GM23338 (cell line): ENCODE results near the gene CAPZB. TPM values are rescaled to one million over a fixed set of nuclear protein-coding genes. Genes with fewer than 3 reads are reported as not detected.

Experiments
- ATAC-seq: fragments of 200-7000 bp; cut with Tn5 transposase; 3 replicates; pipeline ENCODE4 v1.9.1; 2020
- DNase-seq: peaks from one replicate; pipeline ENCODE4 v3.0.0-alpha.2; 2015; ENCODE audit warnings: low spot score
- H2AFZ ChIP-seq: fragments of 200-600 bp; sonication (generic); 2 replicates; pipeline ENCODE4 v1.8.0; 2016; ENCODE audit warnings: antibody characterized with exemption, mild to moderate bottlenecking, moderate library complexity
- H3F3A ChIP-seq: fragments of 200-600 bp; sonication (generic); replicated peaks from 2 replicates; pipeline ENCODE4 v1.8.0; 2017; ENCODE audit warnings: antibody characterized with exemption, mixed run types, low read depth
- H3K27ac ChIP-seq: fragments of 200-600 bp; sonication (generic); 2 replicates; pipeline ENCODE4 v1.6.1; 2016; ENCODE audit warnings: low read depth
- H3K27me3 ChIP-seq: fragments of 200-600 bp; sonication (generic); 2 replicates; pipeline ENCODE4 v1.8.0; 2016; ENCODE audit warnings: mild to moderate bottlenecking, mixed run types, moderate library complexity; ENCODE audit not compliant: insufficient read depth
- H3K36me3 ChIP-seq: fragments of 200-600 bp; sonication (generic); 2 replicates; pipeline ENCODE4 v1.8.0; 2016; ENCODE audit warnings: mild to moderate bottlenecking; ENCODE audit not compliant: insufficient read depth
- H3K4me1 ChIP-seq: fragments of 200-600 bp; sonication (generic); 2 replicates; pipeline ENCODE4 v1.8.0; 2016; ENCODE audit warnings: mild to moderate bottlenecking, moderate library complexity; ENCODE audit not compliant: insufficient read depth
- H3K4me2 ChIP-seq: fragments of 200-600 bp; sonication (generic); 2 replicates; pipeline ENCODE4 v1.7.1; 2017; ENCODE audit warnings: mixed run types
- H3K4me3 ChIP-seq: fragments of 200-600 bp; sonication (generic); 2 replicates; pipeline ENCODE4 v1.6.1; 2016; ENCODE audit warnings: mixed run types
- H3K79me2 ChIP-seq: fragments of 200-600 bp; sonication (generic); replicated peaks from 2 replicates; pipeline ENCODE4 v1.8.0; 2017; ENCODE audit warnings: mild to moderate bottlenecking; ENCODE audit not compliant: insufficient read depth
- H3K9me2 ChIP-seq: fragments of 200-600 bp; sonication (generic); 2 replicates; pipeline ENCODE4 v1.8.0; 2017; ENCODE audit not compliant: insufficient read depth
- H4K20me1 ChIP-seq: fragments of 200-600 bp; sonication (generic); replicated peaks from 2 replicates; pipeline ENCODE4 v1.8.0; 2017; ENCODE audit warnings: mild to moderate bottlenecking; ENCODE audit not compliant: insufficient read depth
- H3K27ac Mint-ChIP-seq: 2 replicates; pipeline ENCODE4 v1.8.0; 2020; ENCODE audit warnings: inconsistent platforms, mild to moderate bottlenecking, moderate library complexity, mixed read lengths
- H3K27me3 Mint-ChIP-seq: 3 replicates; pipeline ENCODE4 v1.8.0; 2022; ENCODE audit warnings: low read depth, mild to moderate bottlenecking, moderate library complexity, mixed read lengths, inconsistent platforms; ENCODE audit not compliant: insufficient read depth, poor library complexity
- H3K36me3 Mint-ChIP-seq: 3 replicates; pipeline ENCODE4 v1.8.0; 2021; ENCODE audit warnings: low read depth, mild to moderate bottlenecking, inconsistent platforms, moderate library complexity, mixed read lengths
- H3K4me1 Mint-ChIP-seq: 3 replicates; pipeline ENCODE4 v1.8.0; 2020; ENCODE audit warnings: mild to moderate bottlenecking, inconsistent platforms, mixed read lengths
- H3K4me3 Mint-ChIP-seq: 3 replicates; pipeline ENCODE4 v1.8.0; 2021; ENCODE audit warnings: moderate library complexity, mild to moderate bottlenecking, inconsistent platforms, mixed read lengths
- H3K9me3 Mint-ChIP-seq: 3 replicates; pipeline ENCODE4 v1.8.0; 2020; ENCODE audit warnings: moderate library complexity, mild to moderate bottlenecking, inconsistent platforms, mixed read lengths
- CREB1 ChIP-seq: fragments of 250-450 bp; sonication (Bioruptor Pico); IDR thresholded peaks from 2 replicates; pipeline ENCODE4 v1.5.0; 2020; ENCODE audit warnings: low read depth, mild to moderate bottlenecking, moderate library complexity
- CTCF ChIP-seq, 2 experiments: fragments of 200-600 bp in 1 of 2; sonication (generic) in 1 of 2; conservative IDR thresholded peaks; 2 replicates each; pipeline versions ENCODE4 v1.5.1 to v1.6.1; 2016 to 2017; ENCODE audit warnings: antibody characterized with exemption in 2 of 2, low read depth in 2 of 2, mild to moderate bottlenecking in 2 of 2, moderate library complexity in 1 of 2
- EZH2 ChIP-seq: fragments of 200-600 bp; sonication (generic); IDR thresholded peaks from one replicate; pipeline ENCODE4 v1.8.0; 2017; ENCODE audit warnings: antibody characterized with exemption, mild to moderate bottlenecking, low read depth; ENCODE audit not compliant: unreplicated experiment
- NANOG ChIP-seq: IDR thresholded peaks from 2 replicates; pipeline ENCODE4 v1.6.1; 2016; ENCODE audit warnings: antibody characterized with exemption, borderline replicate concordance
- POLR2AphosphoS5 ChIP-seq: IDR thresholded peaks from 2 replicates; pipeline ENCODE4 v1.6.1; 2016; ENCODE audit warnings: antibody characterized with exemption, low read depth
- STAT1 ChIP-seq: IDR thresholded peaks from one replicate; pipeline ENCODE4 v1.6.1; 2016; ENCODE audit warnings: antibody characterized with exemption; ENCODE audit not compliant: unreplicated experiment
- ZNF114 ChIP-seq: fragments of 250-450 bp; sonication (Bioruptor Pico); IDR thresholded peaks from 2 replicates; pipeline ENCODE4 v1.5.0; 2020; ENCODE audit warnings: mild to moderate bottlenecking, moderate library complexity
- polyA plus RNA-seq: library from polyadenylated mRNA; unstranded; fragments of >200 nt; fragmentation: Nextera tagmentation; extraction: Ambion mirVana; gene quantifications from 2 replicates; pipeline ENCODE4 v1.2.1, GENCODE V29; 2016
- total RNA-seq: library from RNA; depleted of rRNA; stranded (reverse); fragments of >200 nt; shearing (Covaris generic); gene quantifications from 2 replicates; pipeline ENCODE4 v1.2.3, GENCODE V29; 2014
- TF ChIP-seq, protein P1 (sequence below): IDR thresholded peaks from one replicate; pipeline ENCODE4 v1.6.1; 2018; ENCODE audit warnings: antibody characterized with exemption; ENCODE audit not compliant: unreplicated experiment

CAPZB gene
- total and polyA plus RNA-seq, 2 experiments from 2014 or later, result 195 to 348 TPM

DNA sequence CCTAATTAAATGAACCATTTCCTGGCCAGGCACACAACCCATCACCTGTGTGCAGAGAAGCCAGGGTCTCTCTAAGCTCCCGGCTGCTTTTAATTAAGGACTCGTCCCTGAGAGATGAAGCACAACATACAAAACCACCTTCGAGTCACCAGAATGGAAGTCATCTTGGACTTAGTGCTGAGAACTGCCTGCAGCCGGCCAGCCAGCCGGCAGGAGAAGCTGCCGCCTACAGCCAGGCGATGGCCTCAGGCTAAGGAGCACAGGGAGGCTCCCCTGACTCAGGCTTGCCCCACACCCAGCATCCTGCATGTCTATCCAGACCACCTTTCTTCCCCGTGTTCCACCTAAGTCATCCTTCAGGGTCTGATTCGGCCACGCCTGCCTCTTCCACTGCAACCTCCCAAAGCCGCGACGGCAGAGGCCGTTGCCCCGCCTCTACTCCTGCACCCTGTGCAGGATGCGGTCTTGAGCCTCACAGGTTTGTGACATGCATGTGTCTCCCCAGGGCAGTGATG lies 89.6 kb downstream of the CAPZB start:
- Mint-ChIP-seq H3K4me3 (no peak overlapping the region), H3K4me1 (peaks cover 47% of the 10 kb centered on the region), H3K36me3 (peaks cover 22% of the 10 kb centered on the region; the same call in 2 of the 3 replicates), H3K27me3 (peaks cover 15% of the 10 kb centered on the region), H3K27ac (0 out of 2 replicates have a peak overlapping the region, but pooled peaks have one; percentile 66), H3K9me3 (no peaks in the 10 kb centered on the region)
- Histone ChIP-seq H3K4me1 (peaks cover 16% of the 10 kb centered on the region), H3K27ac (peak overlapping the region; percentile 84; the same call in 1 of the 2 replicates), H3K4me3 (no peak overlapping the region), H4K20me1 (peaks cover 52% of the 10 kb centered on the region), H3K9me2 (no peaks in the 10 kb centered on the region), H3K36me3 (no peaks in the 10 kb centered on the region), H3K4me2 (no peak overlapping the region), H3K79me2 (peaks cover 99% of the 10 kb centered on the region), H3K27me3 (no peaks in the 10 kb centered on the region), H3F3A (0 out of 2 replicates have a peak, but pooled peaks cover 2% of the 10 kb centered on the region), H2AFZ (no peak overlapping the region)
- TF ChIP-seq CREB1 (CRISPR knock-in tag), result no peak
- TF ChIP-seq STAT1, result no peak
- no peak for TF ChIP-seq NANOG
- ATAC-seq (peak; percentile 28), DNase-seq (no peak)

DNA sequence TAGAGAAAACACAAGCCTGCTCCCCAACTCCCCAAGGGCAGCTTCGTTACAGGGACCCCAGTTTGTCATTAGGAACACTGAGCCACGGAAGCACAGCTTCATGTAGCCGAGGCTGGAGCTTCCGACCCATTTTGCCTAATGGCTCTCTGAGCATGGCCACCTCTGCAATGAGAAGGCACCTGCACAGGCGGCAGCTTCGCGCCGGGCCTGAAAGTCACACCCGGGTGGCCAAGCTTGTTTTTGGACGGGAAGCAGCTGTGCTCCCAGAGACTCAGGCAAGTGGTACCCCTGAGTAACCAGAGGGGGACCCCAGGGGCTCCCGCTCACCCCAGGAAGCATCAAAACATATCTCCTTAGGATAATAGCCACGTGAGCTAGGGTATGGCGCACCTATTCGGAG lies 92.3 kb downstream of the CAPZB start:
- Mint-ChIP-seq H3K27me3 (peaks cover 16% of the 10 kb centered on the region), H3K9me3 (no peaks in the 10 kb centered on the region), H3K4me3 (no peak overlapping the region), H3K4me1 (peaks cover 33% of the 10 kb centered on the region), H3K27ac (no peak overlapping the region), H3K36me3 (peaks cover 16% of the 10 kb centered on the region; the same call in 2 of the 3 replicates)
- Histone ChIP-seq H3K79me2 (peaks cover 99% of the 10 kb centered on the region), H3K27me3 (no peaks in the 10 kb centered on the region), H2AFZ (no peak overlapping the region), H3K36me3 (no peaks in the 10 kb centered on the region), H3F3A (0 out of 2 replicates have a peak, but pooled peaks cover 2% of the 10 kb centered on the region), H4K20me1 (peaks cover 65% of the 10 kb centered on the region), H3K9me2 (no peaks in the 10 kb centered on the region), H3K27ac (no peak overlapping the region), H3K4me1 (peaks cover 8% of the 10 kb centered on the region; the same call in 1 of the 2 replicates), H3K4me3 (no peak overlapping the region), H3K4me2 (no peak overlapping the region)
- no peak for DNase-seq
- TF ChIP-seq CREB1 (CRISPR knock-in tag), result no peak
- TF ChIP-seq ZNF114 (CRISPR knock-in tag), result no peak
- TF ChIP-seq CTCF (conservative IDR thresholded peaks at IDR 0.05; ENCODE audit: low read depth in 2 of 2), result no peak
- no peak for TF ChIP-seq STAT1
- no peak for TF ChIP-seq EZH2
- peak; percentile 8; the same call in 1 of the 3 replicates for ATAC-seq

DNA sequence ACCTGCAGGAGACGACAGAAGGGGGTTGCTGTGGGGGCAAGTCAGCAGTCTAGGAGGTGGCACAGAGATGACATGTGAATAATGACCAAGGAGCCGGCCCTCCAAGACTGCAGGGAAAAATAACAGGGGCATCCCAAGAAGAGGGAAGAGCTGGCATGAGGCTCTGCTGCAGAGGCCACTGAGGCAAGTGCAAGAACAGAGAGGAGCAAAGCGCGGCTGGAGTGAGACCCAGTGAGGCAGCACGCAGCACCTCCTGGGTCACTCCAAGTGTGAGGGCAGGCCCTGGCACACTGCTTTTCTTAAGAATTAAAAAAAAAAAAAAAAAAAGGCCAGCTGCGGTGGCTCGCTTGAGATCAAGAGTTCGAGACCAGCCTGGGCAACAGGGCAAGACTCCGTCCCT lies 93.1 kb downstream of the CAPZB start:
- Histone ChIP-seq H3F3A (0 out of 2 replicates have a peak, but pooled peaks cover 2% of the 10 kb centered on the region), H3K27ac (no peak overlapping the region; the same call in 1 of the 2 replicates), H3K27me3 (no peaks in the 10 kb centered on the region), H2AFZ (no peak overlapping the region), H4K20me1 (peaks cover 63% of the 10 kb centered on the region), H3K4me2 (no peak overlapping the region), H3K9me2 (no peaks in the 10 kb centered on the region), H3K79me2 (peaks cover 98% of the 10 kb centered on the region), H3K4me3 (no peak overlapping the region), H3K36me3 (no peaks in the 10 kb centered on the region), H3K4me1 (peaks cover 8% of the 10 kb centered on the region; the same call in 1 of the 2 replicates)
- peaks cover 33% of the 10 kb centered on the region for H3K4me1 Mint-ChIP-seq
- no peak for DNase-seq
- no peak for ATAC-seq
- peaks cover 9% of the 10 kb centered on the region; the same call in 1 of the 3 replicates for H3K36me3 Mint-ChIP-seq
- H3K9me3 Mint-ChIP-seq, result no peaks in the 10 kb centered on the region
- H3K4me3 Mint-ChIP-seq, result no peak overlapping the region
- peaks cover 19% of the 10 kb centered on the region for H3K27me3 Mint-ChIP-seq
- TF ChIP-seq ZNF114 (CRISPR knock-in tag), result no peak
- TF ChIP-seq, protein P1, sequence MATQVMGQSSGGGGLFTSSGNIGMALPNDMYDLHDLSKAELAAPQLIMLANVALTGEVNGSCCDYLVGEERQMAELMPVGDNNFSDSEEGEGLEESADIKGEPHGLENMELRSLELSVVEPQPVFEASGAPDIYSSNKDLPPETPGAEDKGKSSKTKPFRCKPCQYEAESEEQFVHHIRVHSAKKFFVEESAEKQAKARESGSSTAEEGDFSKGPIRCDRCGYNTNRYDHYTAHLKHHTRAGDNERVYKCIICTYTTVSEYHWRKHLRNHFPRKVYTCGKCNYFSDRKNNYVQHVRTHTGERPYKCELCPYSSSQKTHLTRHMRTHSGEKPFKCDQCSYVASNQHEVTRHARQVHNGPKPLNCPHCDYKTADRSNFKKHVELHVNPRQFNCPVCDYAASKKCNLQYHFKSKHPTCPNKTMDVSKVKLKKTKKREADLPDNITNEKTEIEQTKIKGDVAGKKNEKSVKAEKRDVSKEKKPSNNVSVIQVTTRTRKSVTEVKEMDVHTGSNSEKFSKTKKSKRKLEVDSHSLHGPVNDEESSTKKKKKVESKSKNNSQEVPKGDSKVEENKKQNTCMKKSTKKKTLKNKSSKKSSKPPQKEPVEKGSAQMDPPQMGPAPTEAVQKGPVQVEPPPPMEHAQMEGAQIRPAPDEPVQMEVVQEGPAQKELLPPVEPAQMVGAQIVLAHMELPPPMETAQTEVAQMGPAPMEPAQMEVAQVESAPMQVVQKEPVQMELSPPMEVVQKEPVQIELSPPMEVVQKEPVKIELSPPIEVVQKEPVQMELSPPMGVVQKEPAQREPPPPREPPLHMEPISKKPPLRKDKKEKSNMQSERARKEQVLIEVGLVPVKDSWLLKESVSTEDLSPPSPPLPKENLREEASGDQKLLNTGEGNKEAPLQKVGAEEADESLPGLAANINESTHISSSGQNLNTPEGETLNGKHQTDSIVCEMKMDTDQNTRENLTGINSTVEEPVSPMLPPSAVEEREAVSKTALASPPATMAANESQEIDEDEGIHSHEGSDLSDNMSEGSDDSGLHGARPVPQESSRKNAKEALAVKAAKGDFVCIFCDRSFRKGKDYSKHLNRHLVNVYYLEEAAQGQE, result no peak
- no peak for TF ChIP-seq POLR2AphosphoS5
- TF ChIP-seq CREB1 (CRISPR knock-in tag), result no peak
- peak overlapping the region; percentile 66 for H3K27ac Mint-ChIP-seq
